ENCODE results near the gene TMEM63C. TPM values are rescaled to one million over a fixed set of nuclear protein-coding genes. Genes with fewer than 3 reads are reported as not detected.

Gene TMEM63C
- total RNA-seq, 1 donor from 2014 or later = 27.0 TPM

GRCh38 chr14:77303417-77304156, 122.0 kb downstream of the TMEM63C start:
- Histone ChIP-seq H3K36me3 (peaks cover 0 to 2% of the 10 kb centered on the region in 2 donors), H3K27me3 (no peaks in the 10 kb centered on the region), H3K4me3 (no peak overlapping the region), H3K27ac (peak overlapping the region; percentile 82), H3K4me1 (peaks cover 52% of the 10 kb centered on the region), H3K9me3 (no peaks in the 10 kb centered on the region)
- TF ChIP-seq POLR2A (IDR thresholded peaks at IDR 0.05) (no peak), POLR2AphosphoS5 (IDR thresholded peaks at IDR 0.05; ENCODE audit: insufficient read depth in 1 of 2, low read depth in 1 of 2) (peak in 1 of 2 donors; percentile 93)
- intact Hi-C loops (cut with DNase I) = no loop called here
- DNase-seq (ENCODE audit: extremely low spot score in 2 of 2) = no peak

GRCh38 chr14:77305696-77306095, 124.1 kb downstream of the TMEM63C start:
- no peaks in the 10 kb centered on the region for H3K27me3 ChIP-seq
- no peak for DNase-seq (ENCODE audit: extremely low spot score in 2 of 2)
- no peaks in the 10 kb centered on the region for H3K9me3 ChIP-seq
- intact Hi-C loops (cut with DNase I) = no loop called here
- H3K4me3 ChIP-seq = no peak overlapping the region
- no peaks in the 10 kb centered on the region for H3K36me3 ChIP-seq
- peaks cover 52% of the 10 kb centered on the region for H3K4me1 ChIP-seq
- peak overlapping the region; percentile 82 for H3K27ac ChIP-seq
- TF ChIP-seq CTCF (IDR thresholded peaks at IDR 0.05) (no peak), POLR2AphosphoS5 (IDR thresholded peaks at IDR 0.05; ENCODE audit: insufficient read depth in 1 of 2, low read depth in 1 of 2) (no peak)

GRCh38 chr14:77306416-77306815, 124.8 kb downstream of the TMEM63C start:
- Histone ChIP-seq H3K4me1 (peaks cover 55% of the 10 kb centered on the region), H3K27me3 (no peaks in the 10 kb centered on the region), H3K9me3 (no peaks in the 10 kb centered on the region), H3K36me3 (no peaks in the 10 kb centered on the region), H3K27ac (peak overlapping the region; percentile 82), H3K4me3 (no peak overlapping the region)
- intact Hi-C loops (cut with DNase I) = no loop called here
- TF ChIP-seq POLR2AphosphoS5 (IDR thresholded peaks at IDR 0.05; ENCODE audit: insufficient read depth in 1 of 2, low read depth in 1 of 2) = no peak
- no peak for TF ChIP-seq CTCF (IDR thresholded peaks at IDR 0.05)
- no peak for TF ChIP-seq POLR2A (IDR thresholded peaks at IDR 0.05)
- no peak for DNase-seq (ENCODE audit: extremely low spot score in 2 of 2)

- H3K4me1 ChIP-seq = peaks cover 52% of the 10 kb centered on the region
- peak overlapping the region; percentile 82 for H3K27ac ChIP-seq
- TF ChIP-seq POLR2AphosphoS5 (IDR thresholded peaks at IDR 0.05; ENCODE audit: insufficient read depth in 1 of 2, low read depth in 1 of 2) (no peak), POLR2A (IDR thresholded peaks at IDR 0.05) (no peak), CTCF (IDR thresholded peaks at IDR 0.05) (no peak)
- no peaks in the 10 kb centered on the region for H3K36me3 ChIP-seq
- no peak for DNase-seq (ENCODE audit: extremely low spot score in 2 of 2)
- intact Hi-C loops (cut with DNase I) = no loop called here
- no peaks in the 10 kb centered on the region for H3K27me3 ChIP-seq
- H3K4me3 ChIP-seq = no peak overlapping the region
- H3K9me3 ChIP-seq = no peaks in the 10 kb centered on the region
Observed at GRCh38 chr14:77306851-77307496, 125.4 kb downstream of the TMEM63C start.

MicroRNAs within 50 kb of the gene (microRNA counts, 767-probe panel; counts per million panel counts)
- 4,817 to 7,341 counts per million in 2 donors for microRNA hsa-miR-1260a

Small RNA genes lying within 50 kb of the gene (microRNA-seq; reads per million reads assigned to microRNA genes)
- 1.4 reads per million for gene MIR1260A (ENCODE audit: borderline number of aligned reads, borderline replicate concordance)

Small RNA genes lying within 50 kb of the gene (small RNA-seq; reads per million reads assigned to genes)
- not detected for gene MIR1260A
- gene RF00421 = not detected

Other genes starting within 250 kb of the TMEM63C start
- 51.1 TPM for gene IRF2BPL, start 153.1 kb upstream of the TMEM63C start, total RNA-seq
- 43.2 TPM for gene CIPC, start 83.5 kb upstream of the TMEM63C start, total RNA-seq
- not detected for gene ZDHHC22, start 40.0 kb upstream of the TMEM63C start, total RNA-seq
- gene NGB, start 89.4 kb downstream of the TMEM63C start, total RNA-seq = 1.7 TPM
- gene POMT2, start 139.1 kb downstream of the TMEM63C start, total RNA-seq = 33.1 TPM
- 26.3 TPM for gene GSTZ1, start 139.2 kb downstream of the TMEM63C start, total RNA-seq
- gene TMED8, start 195.3 kb downstream of the TMEM63C start, total RNA-seq = 8.6 TPM
- gene SAMD15, start 195.6 kb downstream of the TMEM63C start, total RNA-seq = not detected
- gene NOXRED1, start 241.7 kb downstream of the TMEM63C start, total RNA-seq = not detected